Panc1 (cell line): ENCODE data around the gene ADCY4. TPM values are rescaled to one million over a fixed set of nuclear protein-coding genes. Genes with fewer than 3 reads are reported as not detected.

Experiments used
- ATAC-seq: fragments of 200-7000 bp; cut with Tn5 transposase; 2 replicates; pipeline ENCODE4 v1.9.1; 2020; ENCODE audit warnings: mild to moderate bottlenecking, moderate library complexity
- BruUV-seq: library from RNA; stranded (reverse); fragments of 400-500 nt; replicated peaks from 2 replicates; lab custom pipeline; 2021; lab: Mats Ljungman, UMichigan
- CTCF ChIA-PET: fragments of 300-600 bp; sonication (Branson Sonifier 250); formaldehyde crosslinking; loops from one replicate; lab custom pipeline; 2022; ENCODE audit warnings: antibody characterized with exemption; lab: Charles Lee
- POLR2A ChIA-PET: fragments of 300-600 bp; sonication (Branson Sonifier 250); formaldehyde crosslinking; loops from one replicate; lab custom pipeline; 2022; ENCODE audit warnings: antibody characterized with exemption; lab: Charles Lee
- DNase-seq: peaks from one replicate; pipeline ENCODE4 v3.0.0-alpha.2; 2010; ENCODE audit warnings: low read depth, low spot score
- H3K27ac ChIP-seq: 2 replicates; pipeline ENCODE4 v1.5.1; 2011; ENCODE audit warnings: mild to moderate bottlenecking, low read length, inconsistent platforms
- H3K27me3 ChIP-seq: fragments of 200-500 bp; sonication (Bioruptor generic); 2 replicates; pipeline ENCODE4 v1.6.0; 2014; ENCODE audit warnings: low read length, inconsistent platforms; ENCODE audit not compliant: control insufficient read depth, insufficient read depth
- H3K36me3 ChIP-seq: fragments of 200-500 bp; sonication (Bioruptor generic); 2 replicates; pipeline ENCODE4 v1.5.1; 2014; ENCODE audit warnings: inconsistent platforms, mild to moderate bottlenecking, low read length, moderate library complexity; ENCODE audit not compliant: control insufficient read depth, insufficient read depth
- H3K4me1 ChIP-seq: 2 replicates; pipeline ENCODE4 v1.5.1; 2011; ENCODE audit warnings: inconsistent platforms, mild to moderate bottlenecking, low read length, moderate library complexity; ENCODE audit not compliant: control insufficient read depth, insufficient read depth
- H3K4me3 ChIP-seq, 2 experiments: 2 replicates each; pipeline ENCODE4 v1.5.1; 2011 to 2012; ENCODE audit warnings: low read depth in 2 of 2, low read length in 2 of 2, mild to moderate bottlenecking in 2 of 2, inconsistent platforms in 1 of 2, moderate library complexity in 1 of 2
- H3K9me3 ChIP-seq: fragments of 200-500 bp; sonication (Bioruptor generic); 2 replicates; pipeline ENCODE4 v1.5.1; 2014; ENCODE audit warnings: low read depth, mild to moderate bottlenecking, inconsistent platforms, low read length, moderate library complexity; ENCODE audit not compliant: control insufficient read depth, insufficient read depth
- POLR2AphosphoS5 ChIP-seq: IDR thresholded peaks from 2 replicates; pipeline ENCODE4 v1.6.1; 2012; ENCODE audit warnings: mild to moderate bottlenecking, low read depth, low read length, moderate library complexity
- REST ChIP-seq, 2 experiments: IDR thresholded peaks; 2 replicates each; pipeline ENCODE4 v1.6.1; 2011 to 2012; ENCODE audit warnings: low read depth in 2 of 2, control low read depth in 1 of 2, low read length in 1 of 2, mild to moderate bottlenecking in 1 of 2, moderate library complexity in 1 of 2; ENCODE audit not compliant: insufficient read depth in 1 of 2
- SIN3A ChIP-seq: IDR thresholded peaks from 2 replicates; pipeline ENCODE4 v1.6.1; 2012; ENCODE audit warnings: low read depth, mild to moderate bottlenecking, low read length, moderate library complexity, borderline replicate concordance; ENCODE audit not compliant: insufficient read depth
- TCF7L2 ChIP-seq: IDR thresholded peaks from 2 replicates; pipeline ENCODE4 v1.6.1; 2011; ENCODE audit warnings: mild to moderate bottlenecking, low read depth, low read length, inconsistent platforms
- in situ Hi-C: cut with HindIII; loops from 2 replicates; pipeline ENCODE4 v1.10.0; 2016; ENCODE audit warnings: low sequenced_read_pairs, low pct_unique_long_range_greater_than_20kb
- intact Hi-C: fragments of 100-400 bp; cut with micrococcal nuclease; formaldehyde crosslinking; loops from one replicate; pipeline ENCODE4 v1.10.0; 2022; ENCODE audit not compliant: unreplicated experiment
- total RNA-seq: library from RNA; stranded (reverse); gene quantifications from one replicate; pipeline ENCODE4 v1.2.1, GENCODE V29; 2021; ENCODE audit not compliant: unreplicated experiment
- TF ChIP-seq, protein P1 (sequence below): fragments of 450-650 bp; IDR thresholded peaks from 2 replicates; pipeline ENCODE4 v1.5.1; 2017; ENCODE audit warnings: mild to moderate bottlenecking

The ADCY4 gene
- total RNA-seq, 1 experiment from 2014 or later = 0.21 TPM

GRCh38 chr14:24369907-24370687 lies 35.2 kb upstream of the ADCY4 start:
- in situ Hi-C loops = no loop called here

DNA sequence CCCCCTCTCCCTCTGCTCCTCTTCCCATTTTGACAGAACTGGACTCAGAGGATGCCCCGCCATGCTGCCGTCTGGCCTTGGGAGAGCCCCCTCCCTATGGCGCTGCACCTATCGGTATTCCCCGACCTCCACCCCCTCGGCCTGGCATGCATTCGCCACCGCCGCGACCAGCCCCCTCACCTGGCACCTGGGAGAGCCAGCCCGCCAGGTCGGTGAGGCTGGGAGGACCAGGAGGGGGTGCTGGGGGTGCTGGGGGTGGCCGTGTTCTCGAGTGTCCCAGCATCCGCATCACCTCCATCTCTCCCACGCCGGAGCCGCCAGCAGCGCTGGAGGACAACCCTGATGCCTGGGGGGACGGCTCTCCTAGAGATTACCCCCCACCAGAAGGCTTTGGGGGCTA lies 34.6 kb upstream of the ADCY4 start:
- ChIA-PET POLR2A (no interaction called here), CTCF (no interaction called here)
- Histone ChIP-seq H3K36me3 (no peaks in the 10 kb centered on the region; the same call in 1 of the 2 replicates), H3K9me3 (no peaks in the 10 kb centered on the region), H3K27me3 (no peaks in the 10 kb centered on the region), H3K27ac (no peak overlapping the region), H3K4me1 (peaks cover 6% of the 10 kb centered on the region), H3K4me3 (no peak overlapping the region)
- in situ Hi-C loops = no loop called here
- ATAC-seq = no peak
- TF ChIP-seq, protein P1, sequence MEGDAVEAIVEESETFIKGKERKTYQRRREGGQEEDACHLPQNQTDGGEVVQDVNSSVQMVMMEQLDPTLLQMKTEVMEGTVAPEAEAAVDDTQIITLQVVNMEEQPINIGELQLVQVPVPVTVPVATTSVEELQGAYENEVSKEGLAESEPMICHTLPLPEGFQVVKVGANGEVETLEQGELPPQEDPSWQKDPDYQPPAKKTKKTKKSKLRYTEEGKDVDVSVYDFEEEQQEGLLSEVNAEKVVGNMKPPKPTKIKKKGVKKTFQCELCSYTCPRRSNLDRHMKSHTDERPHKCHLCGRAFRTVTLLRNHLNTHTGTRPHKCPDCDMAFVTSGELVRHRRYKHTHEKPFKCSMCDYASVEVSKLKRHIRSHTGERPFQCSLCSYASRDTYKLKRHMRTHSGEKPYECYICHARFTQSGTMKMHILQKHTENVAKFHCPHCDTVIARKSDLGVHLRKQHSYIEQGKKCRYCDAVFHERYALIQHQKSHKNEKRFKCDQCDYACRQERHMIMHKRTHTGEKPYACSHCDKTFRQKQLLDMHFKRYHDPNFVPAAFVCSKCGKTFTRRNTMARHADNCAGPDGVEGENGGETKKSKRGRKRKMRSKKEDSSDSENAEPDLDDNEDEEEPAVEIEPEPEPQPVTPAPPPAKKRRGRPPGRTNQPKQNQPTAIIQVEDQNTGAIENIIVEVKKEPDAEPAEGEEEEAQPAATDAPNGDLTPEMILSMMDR = no peak
- no peak for TF ChIP-seq POLR2AphosphoS5
- intact Hi-C loops = no loop called here
- no peak for DNase-seq
- no TSS peak for BruUV-seq

More at GRCh38 chr14:24369907-24370687, 35.2 kb upstream of the ADCY4 start:
- ATAC-seq (no peak), DNase-seq (no peak)
- intact Hi-C loops = no loop called here
- Histone ChIP-seq H3K4me1 (peaks cover 6% of the 10 kb centered on the region), H3K27me3 (no peaks in the 10 kb centered on the region), H3K9me3 (no peaks in the 10 kb centered on the region), H3K36me3 (no peaks in the 10 kb centered on the region; the same call in 1 of the 2 replicates), H3K4me3 (no peak overlapping the region), H3K27ac (no peak overlapping the region)
- TF ChIP-seq TCF7L2 (no peak), REST (IDR thresholded peaks at IDR 0.05; ENCODE audit: insufficient read depth in 1 of 2, low read depth in 2 of 2, low read length in 1 of 2) (no peak), SIN3A (no peak), POLR2AphosphoS5 (no peak)
- TF ChIP-seq, protein P1 = no peak
- ChIA-PET CTCF (interaction anchor here (0.5 to 0.6 kb wide), 2 partner anchors 9 to 38 kb away, joined by 3 to 9 read pairs; no protein-coding TSS in a partner anchor), POLR2A (no interaction called here)
- BruUV-seq = no TSS peak
